ENCODE results near the gene RDH13. TPM values are rescaled to one million over a fixed set of nuclear protein-coding genes. Genes with fewer than 3 reads are reported as not detected.
A peak's percentile ranks its signal among the peaks of the same experiment; 100 is the strongest.

The RDH13 gene
- total and polyA plus RNA-seq, 2 donors (not counting 1 experiment from before 2014, with no cell fraction given): 2.7 to 6.9 TPM

DNA sequence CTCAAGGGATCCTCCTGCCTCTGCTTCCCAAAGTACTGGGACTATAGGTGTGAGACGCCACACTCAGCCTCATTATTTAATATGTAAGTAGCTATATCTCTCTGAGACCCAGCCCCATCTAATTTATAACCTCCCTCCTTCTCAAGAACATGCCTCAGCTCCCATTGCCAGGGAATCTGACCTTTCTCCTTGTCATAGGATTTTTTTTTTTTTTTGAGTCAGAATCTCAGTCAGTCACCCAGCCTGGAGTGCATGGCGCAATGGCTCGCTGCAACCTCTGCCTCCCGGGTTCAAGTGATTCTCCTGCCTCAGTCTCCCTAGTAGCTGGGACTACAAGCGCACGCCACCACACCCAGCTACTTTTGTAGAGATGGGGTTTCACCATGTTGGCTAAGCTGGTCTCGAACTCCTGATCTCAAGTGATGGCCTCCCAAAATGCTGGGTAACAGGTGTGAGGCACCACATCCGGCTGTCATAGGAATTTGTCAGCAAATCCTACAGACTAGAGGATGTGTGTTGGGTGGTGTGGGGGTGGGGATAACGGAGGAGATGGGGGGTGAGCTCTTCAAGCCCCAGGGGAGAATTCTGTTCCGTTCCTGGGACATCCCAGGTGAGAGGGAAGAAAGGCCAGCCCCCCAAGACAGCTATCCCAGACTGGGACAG, 7.6 kb upstream of the RDH13 start:
- Histone ChIP-seq H4K20me1 (ENCODE audit: control insufficient read depth, extremely low read depth, insufficient read depth, low read length) (no peaks in the 10 kb centered on the region), H3K27me3 (ENCODE audit: control insufficient read depth, insufficient read depth, low read length) (peaks cover 21% of the 10 kb centered on the region), H3K4me3 (replicated peaks in 1 of 4; ENCODE audit: control extremely low read depth in 1 of 4, insufficient read depth in 1 of 4, low read depth in 3 of 4, low read length in 4 of 4) (no peak overlapping the region), H3K9me3 (ENCODE audit: control insufficient read depth, insufficient read depth, low read depth, low read length) (no peaks in the 10 kb centered on the region), H3K4me1 (ENCODE audit: control insufficient read depth, extremely low read depth, insufficient read depth, low read length) (no peaks in the 10 kb centered on the region), H3K9ac (ENCODE audit: insufficient read depth, low read length) (no peak overlapping the region), H3K27ac (ENCODE audit: insufficient read depth, low read length) (no peak overlapping the region), H3K36me3 (ENCODE audit: control insufficient read depth, insufficient read depth, low read length) (no peaks in the 10 kb centered on the region), H3K4me2 (ENCODE audit: extremely low read depth, insufficient read depth, low read length) (no peak overlapping the region), H2AFZ (ENCODE audit: low read length) (no peak overlapping the region), H3K79me2 (ENCODE audit: control insufficient read depth, insufficient read depth, low read length) (no peaks in the 10 kb centered on the region)
- TF ChIP-seq EZH2 (IDR thresholded peaks at IDR 0.05; ENCODE audit: low read length, missing control alignments): no peak
- TF ChIP-seq, protein P1, sequence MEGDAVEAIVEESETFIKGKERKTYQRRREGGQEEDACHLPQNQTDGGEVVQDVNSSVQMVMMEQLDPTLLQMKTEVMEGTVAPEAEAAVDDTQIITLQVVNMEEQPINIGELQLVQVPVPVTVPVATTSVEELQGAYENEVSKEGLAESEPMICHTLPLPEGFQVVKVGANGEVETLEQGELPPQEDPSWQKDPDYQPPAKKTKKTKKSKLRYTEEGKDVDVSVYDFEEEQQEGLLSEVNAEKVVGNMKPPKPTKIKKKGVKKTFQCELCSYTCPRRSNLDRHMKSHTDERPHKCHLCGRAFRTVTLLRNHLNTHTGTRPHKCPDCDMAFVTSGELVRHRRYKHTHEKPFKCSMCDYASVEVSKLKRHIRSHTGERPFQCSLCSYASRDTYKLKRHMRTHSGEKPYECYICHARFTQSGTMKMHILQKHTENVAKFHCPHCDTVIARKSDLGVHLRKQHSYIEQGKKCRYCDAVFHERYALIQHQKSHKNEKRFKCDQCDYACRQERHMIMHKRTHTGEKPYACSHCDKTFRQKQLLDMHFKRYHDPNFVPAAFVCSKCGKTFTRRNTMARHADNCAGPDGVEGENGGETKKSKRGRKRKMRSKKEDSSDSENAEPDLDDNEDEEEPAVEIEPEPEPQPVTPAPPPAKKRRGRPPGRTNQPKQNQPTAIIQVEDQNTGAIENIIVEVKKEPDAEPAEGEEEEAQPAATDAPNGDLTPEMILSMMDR (conservative IDR thresholded peaks at IDR 0.05 in 1 of 2, IDR thresholded peaks at IDR 0.05 in 1 of 2; ENCODE audit: low read depth in 1 of 2, low read length in 2 of 2): no peak
- DNase-seq (ENCODE audit: low read depth in 2 of 2): no peak

DNA sequence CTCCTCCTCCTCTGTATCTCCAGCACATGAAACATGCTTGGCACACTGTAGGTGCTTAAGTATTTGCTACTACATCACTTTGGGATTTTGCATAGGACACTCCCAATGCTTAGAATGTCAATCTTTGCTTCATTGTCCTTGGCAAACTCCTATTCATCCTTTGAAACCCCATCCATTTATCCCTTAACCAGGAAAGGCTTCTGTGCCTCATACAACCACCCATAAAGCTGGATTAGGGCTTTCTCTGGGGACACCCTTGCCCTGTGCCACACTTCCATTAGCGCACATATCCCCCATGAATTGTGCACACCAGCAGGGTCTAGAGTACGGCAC, 6.9 kb upstream of the RDH13 start:
- no peak for DNase-seq (ENCODE audit: low read depth in 2 of 2)
- H3K9ac ChIP-seq (ENCODE audit: insufficient read depth, low read length): no peak overlapping the region
- TF ChIP-seq, protein P1 (conservative IDR thresholded peaks at IDR 0.05 in 1 of 2, IDR thresholded peaks at IDR 0.05 in 1 of 2; ENCODE audit: low read depth in 1 of 2, low read length in 2 of 2): no peak
- no peak for TF ChIP-seq EZH2 (IDR thresholded peaks at IDR 0.05; ENCODE audit: low read length, missing control alignments)

GRCh38 chr19:55068950-55069864, 6.3 kb upstream of the RDH13 start:
- Histone ChIP-seq H3K36me3 (ENCODE audit: control insufficient read depth, insufficient read depth, low read length) (no peaks in the 10 kb centered on the region), H3K9me3 (ENCODE audit: control insufficient read depth, insufficient read depth, low read depth, low read length) (no peaks in the 10 kb centered on the region), H3K27me3 (ENCODE audit: control insufficient read depth, insufficient read depth, low read length) (peaks cover 17% of the 10 kb centered on the region), H2AFZ (ENCODE audit: low read length) (no peak overlapping the region), H3K4me1 (ENCODE audit: control insufficient read depth, extremely low read depth, insufficient read depth, low read length) (no peaks in the 10 kb centered on the region), H3K4me3 (replicated peaks in 1 of 4; ENCODE audit: control extremely low read depth in 1 of 4, insufficient read depth in 1 of 4, low read depth in 3 of 4, low read length in 4 of 4) (peak overlapping the region in 1 of 4 experiments; percentile 10), H3K4me2 (ENCODE audit: extremely low read depth, insufficient read depth, low read length) (no peak overlapping the region), H3K27ac (ENCODE audit: insufficient read depth, low read length) (no peak overlapping the region), H3K79me2 (ENCODE audit: control insufficient read depth, insufficient read depth, low read length) (no peaks in the 10 kb centered on the region), H3K9ac (ENCODE audit: insufficient read depth, low read length) (no peak overlapping the region), H4K20me1 (ENCODE audit: control insufficient read depth, extremely low read depth, insufficient read depth, low read length) (no peaks in the 10 kb centered on the region)
- peak; percentile 80 for TF ChIP-seq EZH2 (IDR thresholded peaks at IDR 0.05; ENCODE audit: low read length, missing control alignments)
- TF ChIP-seq, protein P1 (conservative IDR thresholded peaks at IDR 0.05 in 1 of 2, IDR thresholded peaks at IDR 0.05 in 1 of 2; ENCODE audit: low read depth in 1 of 2, low read length in 2 of 2): no peak
- DNase-seq (ENCODE audit: low read depth in 2 of 2): peak; percentile 13 to 29

More for the DNA sequence above, 6.9 kb upstream of the RDH13 start:
- Histone ChIP-seq H3K4me3 (replicated peaks in 1 of 4; ENCODE audit: control extremely low read depth in 1 of 4, insufficient read depth in 1 of 4, low read depth in 3 of 4, low read length in 4 of 4) (no peak overlapping the region), H3K27ac (ENCODE audit: insufficient read depth, low read length) (no peak overlapping the region), H3K27me3 (ENCODE audit: control insufficient read depth, insufficient read depth, low read length) (peaks cover 17% of the 10 kb centered on the region), H3K36me3 (ENCODE audit: control insufficient read depth, insufficient read depth, low read length) (no peaks in the 10 kb centered on the region), H3K79me2 (ENCODE audit: control insufficient read depth, insufficient read depth, low read length) (no peaks in the 10 kb centered on the region), H3K4me1 (ENCODE audit: control insufficient read depth, extremely low read depth, insufficient read depth, low read length) (no peaks in the 10 kb centered on the region), H3K9me3 (ENCODE audit: control insufficient read depth, insufficient read depth, low read depth, low read length) (no peaks in the 10 kb centered on the region), H2AFZ (ENCODE audit: low read length) (no peak overlapping the region), H3K4me2 (ENCODE audit: extremely low read depth, insufficient read depth, low read length) (no peak overlapping the region), H4K20me1 (ENCODE audit: control insufficient read depth, extremely low read depth, insufficient read depth, low read length) (no peaks in the 10 kb centered on the region)

Measured in fibroblast of lung (primary cell).